H1 (cell line): ENCODE data around the gene PLXNB2.

ENCODE experiments used
- CHD2 ChIP-seq: IDR thresholded peaks from 2 replicates; pipeline ENCODE4 v1.6.1; 2012; ENCODE audit warnings: low read length, improper control_type of control experiment
- EZH2 ChIP-seq: fragments of 200-600 bp; sonication (generic); IDR thresholded peaks from 2 replicates; pipeline ENCODE4 v1.7.1; 2012; ENCODE audit warnings: low read depth, mild to moderate bottlenecking, moderate library complexity, low read length, inconsistent platforms; ENCODE audit not compliant: severe bottlenecking
- JUN ChIP-seq: IDR thresholded peaks from 2 replicates; pipeline ENCODE4 v1.6.1; 2011; ENCODE audit warnings: low read depth, mild to moderate bottlenecking, improper control_type of control experiment, low read length
- POLR2A ChIP-seq, 2 experiments: IDR thresholded peaks; 1 replicate in 1 of 2; 2 replicates in 1 of 2; pipeline ENCODE4 v1.6.1; 2011; ENCODE audit warnings: low read depth in 2 of 2, low read length in 2 of 2, mild to moderate bottlenecking in 2 of 2; ENCODE audit errors: control extremely low read depth in 1 of 2
- POLR2AphosphoS5 ChIP-seq: IDR thresholded peaks from 2 replicates; pipeline ENCODE4 v1.6.1; 2011; ENCODE audit warnings: low read depth, low read length
- SIN3A ChIP-seq, 2 experiments: IDR thresholded peaks in 1 of 2; conservative IDR thresholded peaks in 1 of 2; 2 replicates each; pipeline ENCODE4 v1.6.1; 2011 to 2012; ENCODE audit warnings: low read length in 2 of 2, improper control_type of control experiment in 1 of 2, low read depth in 1 of 2, mild to moderate bottlenecking in 1 of 2
- TF ChIP-seq, protein P1 (sequence below), 3 experiments: IDR thresholded peaks; 1 replicate in 2 of 3; 2 replicates in 1 of 3; pipeline versions ENCODE4 v1.5.1 to v1.6.1; 2011; ENCODE audit warnings: low read length in 3 of 3, mild to moderate bottlenecking in 3 of 3, inconsistent platforms in 2 of 3, low read depth in 1 of 3, moderate library complexity in 1 of 3; ENCODE audit not compliant: insufficient read depth in 1 of 3; ENCODE audit errors: control extremely low read depth in 1 of 3
- TF ChIP-seq, protein P2 (sequence below): IDR thresholded peaks from 2 replicates; pipeline ENCODE4 v1.6.1; 2011; ENCODE audit warnings: low read length, improper control_type of control experiment
- TF ChIP-seq, protein P3 (sequence below): IDR thresholded peaks from 2 replicates; pipeline ENCODE4 v1.6.1; 2012; ENCODE audit warnings: inconsistent platforms

DNA sequence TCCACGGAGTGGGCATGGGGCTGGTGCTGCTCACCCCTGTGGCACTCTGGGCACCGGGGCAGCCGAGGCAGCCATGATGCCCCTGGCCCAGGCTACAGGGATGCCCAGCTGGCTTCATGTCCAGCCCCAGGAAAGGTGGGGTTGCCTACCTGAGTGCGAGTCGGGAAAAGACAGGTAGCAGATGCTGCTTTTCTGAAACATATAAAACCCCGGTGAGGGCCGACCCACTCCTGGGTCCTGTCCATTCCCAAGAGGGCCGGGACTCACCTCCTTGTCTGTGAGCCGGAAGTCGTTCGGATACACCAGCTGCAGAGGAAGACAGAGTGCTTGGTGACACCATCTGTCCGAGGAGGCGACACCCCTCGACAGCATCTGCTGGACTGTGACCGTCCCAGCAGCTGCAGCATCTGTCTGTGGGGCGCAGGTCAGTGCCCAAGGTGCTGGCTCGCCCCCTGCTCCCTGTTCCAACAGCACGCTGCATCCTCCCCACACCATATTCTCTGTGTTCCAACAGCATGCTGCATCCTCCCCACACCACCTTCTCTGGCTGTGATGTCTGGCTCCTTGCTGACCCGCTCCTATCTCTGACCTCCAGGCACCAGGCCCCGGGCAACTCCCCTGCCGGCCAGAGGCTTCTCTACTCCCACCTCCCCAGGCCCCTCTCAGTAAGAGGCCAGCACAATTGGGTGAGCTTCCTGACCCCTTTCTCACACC is 11.4 kb upstream of the PLXNB2 start:
- TF ChIP-seq, protein P1, sequence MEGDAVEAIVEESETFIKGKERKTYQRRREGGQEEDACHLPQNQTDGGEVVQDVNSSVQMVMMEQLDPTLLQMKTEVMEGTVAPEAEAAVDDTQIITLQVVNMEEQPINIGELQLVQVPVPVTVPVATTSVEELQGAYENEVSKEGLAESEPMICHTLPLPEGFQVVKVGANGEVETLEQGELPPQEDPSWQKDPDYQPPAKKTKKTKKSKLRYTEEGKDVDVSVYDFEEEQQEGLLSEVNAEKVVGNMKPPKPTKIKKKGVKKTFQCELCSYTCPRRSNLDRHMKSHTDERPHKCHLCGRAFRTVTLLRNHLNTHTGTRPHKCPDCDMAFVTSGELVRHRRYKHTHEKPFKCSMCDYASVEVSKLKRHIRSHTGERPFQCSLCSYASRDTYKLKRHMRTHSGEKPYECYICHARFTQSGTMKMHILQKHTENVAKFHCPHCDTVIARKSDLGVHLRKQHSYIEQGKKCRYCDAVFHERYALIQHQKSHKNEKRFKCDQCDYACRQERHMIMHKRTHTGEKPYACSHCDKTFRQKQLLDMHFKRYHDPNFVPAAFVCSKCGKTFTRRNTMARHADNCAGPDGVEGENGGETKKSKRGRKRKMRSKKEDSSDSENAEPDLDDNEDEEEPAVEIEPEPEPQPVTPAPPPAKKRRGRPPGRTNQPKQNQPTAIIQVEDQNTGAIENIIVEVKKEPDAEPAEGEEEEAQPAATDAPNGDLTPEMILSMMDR (IDR thresholded peaks at IDR 0.05; ENCODE audit: control extremely low read depth in 1 of 3, insufficient read depth in 1 of 3, low read depth in 1 of 3, low read length in 3 of 3) = no peak
- TF ChIP-seq SIN3A (conservative IDR thresholded peaks at IDR 0.05 in 1 of 2, IDR thresholded peaks at IDR 0.05 in 1 of 2; ENCODE audit: low read depth in 1 of 2, low read length in 2 of 2) (no peak), JUN (no peak), POLR2AphosphoS5 (no peak), POLR2A (IDR thresholded peaks at IDR 0.05; ENCODE audit: control extremely low read depth in 1 of 2, low read depth in 2 of 2, low read length in 2 of 2) (no peak), EZH2 (no peak), CHD2 (no peak)
- TF ChIP-seq, protein P2, sequence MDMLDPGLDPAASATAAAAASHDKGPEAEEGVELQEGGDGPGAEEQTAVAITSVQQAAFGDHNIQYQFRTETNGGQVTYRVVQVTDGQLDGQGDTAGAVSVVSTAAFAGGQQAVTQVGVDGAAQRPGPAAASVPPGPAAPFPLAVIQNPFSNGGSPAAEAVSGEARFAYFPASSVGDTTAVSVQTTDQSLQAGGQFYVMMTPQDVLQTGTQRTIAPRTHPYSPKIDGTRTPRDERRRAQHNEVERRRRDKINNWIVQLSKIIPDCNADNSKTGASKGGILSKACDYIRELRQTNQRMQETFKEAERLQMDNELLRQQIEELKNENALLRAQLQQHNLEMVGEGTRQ = no peak
- TF ChIP-seq, protein P3, sequence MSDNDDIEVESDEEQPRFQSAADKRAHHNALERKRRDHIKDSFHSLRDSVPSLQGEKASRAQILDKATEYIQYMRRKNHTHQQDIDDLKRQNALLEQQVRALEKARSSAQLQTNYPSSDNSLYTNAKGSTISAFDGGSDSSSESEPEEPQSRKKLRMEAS = no peak
